GM12864 (cell line): ENCODE results near the gene CAP1.
A peak's percentile ranks its signal among the peaks of the same experiment; 100 is the strongest.

Source experiments
- DNase-seq: peaks from one replicate; pipeline ENCODE4 v3.0.0-alpha.2; 2011; ENCODE audit warnings: low read depth
- H3K4me3 ChIP-seq: 2 replicates; pipeline ENCODE4 v1.5.1; 2011; ENCODE audit warnings: mild to moderate bottlenecking, low read depth, low read length, control low read depth
- CTCF ChIP-seq: IDR thresholded peaks from 2 replicates; pipeline ENCODE4 v1.5.1; 2011; ENCODE audit warnings: low read depth, mild to moderate bottlenecking, moderate library complexity, low read length, control low read depth, inconsistent platforms; ENCODE audit errors: missing control alignments

CAP1 gene

GRCh38 chr1:40039757-40040510 is 595 bp upstream of the CAP1 start:
- peak; percentile 87 for DNase-seq
- no peak for TF ChIP-seq CTCF

GRCh38 chr1:40041466-40041838 is 923 bp downstream of the CAP1 start:
- H3K4me3 ChIP-seq: peak overlapping the region; percentile 72
- TF ChIP-seq CTCF: no peak
- DNase-seq: no peak

More at GRCh38 chr1:40039757-40040510, 595 bp upstream of the CAP1 start:
- peak overlapping the region; percentile 72 for H3K4me3 ChIP-seq

GRCh38 chr1:40042341-40042740 is 1.8 kb downstream of the CAP1 start:
- no peak for DNase-seq
- peak overlapping the region; percentile 72 for H3K4me3 ChIP-seq
- TF ChIP-seq CTCF: no peak

GRCh38 chr1:40044110-40044509 is 3.6 kb downstream of the CAP1 start:
- TF ChIP-seq CTCF: no peak
- H3K4me3 ChIP-seq: no peak overlapping the region
- DNase-seq: no peak

GRCh38 chr1:40045182-40045581 is 4.7 kb downstream of the CAP1 start:
- no peak for DNase-seq
- H3K4me3 ChIP-seq: no peak overlapping the region
- TF ChIP-seq CTCF: no peak

- TF ChIP-seq CTCF: no peak
- no peak overlapping the region for H3K4me3 ChIP-seq
Measured at GRCh38 chr1:40045766-40046165, 5.2 kb downstream of the CAP1 start.

GRCh38 chr1:40047276-40047675 is 6.7 kb downstream of the CAP1 start:
- TF ChIP-seq CTCF: no peak
- no peak for DNase-seq
- H3K4me3 ChIP-seq: no peak overlapping the region

More at GRCh38 chr1:40045766-40046165, 5.2 kb downstream of the CAP1 start:
- no peak for DNase-seq
